GM12892 (cell line): ENCODE measurements around the gene STAC.

Experiments used
- POLR2A ChIP-seq: IDR thresholded peaks from 2 replicates; pipeline ENCODE4 v1.6.1; 2011; ENCODE audit warnings: low read depth, low read length, control low read depth
- POLR2AphosphoS5 ChIP-seq: IDR thresholded peaks from 2 replicates; pipeline ENCODE4 v1.6.1; 2011; ENCODE audit warnings: low read depth, low read length, control low read depth
- TAF1 ChIP-seq: IDR thresholded peaks from 2 replicates; pipeline ENCODE4 v1.6.1; 2011; ENCODE audit warnings: low read depth, mild to moderate bottlenecking, control low read depth, low read length, borderline replicate concordance

GRCh38 chr3:36514171-36514570 lies 133.9 kb downstream of the STAC start:
- TF ChIP-seq POLR2A, result no peak
- no peak for TF ChIP-seq POLR2AphosphoS5
- TF ChIP-seq TAF1, result no peak
